ENCODE data around the gene ATP2A1. TPM values are rescaled to one million over a fixed set of nuclear protein-coding genes. Genes with fewer than 3 reads are reported as not detected.

The ATP2A1 gene
- total RNA-seq, 1 experiment from 2014 or later, result 10.3 TPM

GRCh38 chr16:28865722-28866453 is 12.4 kb upstream of the ATP2A1 start (continued):
- TF ChIP-seq REST (IDR thresholded peaks at IDR 0.05; ENCODE audit: low read depth), result no peak
- no peak for TF ChIP-seq YY1 (IDR thresholded peaks at IDR 0.05; ENCODE audit: extremely low read depth, insufficient replicate concordance, low read depth, low read length)
- TF ChIP-seq ZNF274 (IDR thresholded peaks at IDR 0.05; ENCODE audit: low read depth, low read length), result no peak
- TF ChIP-seq EZH2 (IDR thresholded peaks at IDR 0.05), result no peak

DNA sequence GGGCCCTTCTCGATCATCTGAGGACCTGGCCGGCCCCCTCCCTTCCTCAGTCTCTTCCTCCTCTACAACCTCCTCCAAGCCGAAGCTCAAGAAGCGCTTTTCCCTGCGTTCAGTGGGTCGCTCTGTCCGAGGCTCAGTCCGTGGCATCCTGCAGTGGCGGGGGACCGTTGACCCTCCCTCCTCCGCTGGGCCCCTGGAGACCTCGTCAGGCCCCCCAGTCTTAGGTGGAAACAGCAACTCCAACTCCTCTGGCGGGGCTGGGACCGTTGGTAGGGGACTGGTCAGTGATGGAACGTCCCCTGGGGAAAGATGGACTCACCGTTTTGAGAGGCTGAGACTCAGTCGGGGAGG is 11.9 kb upstream of the ATP2A1 start:
- Histone ChIP-seq H3K4me3 (replicated peaks in 1 of 2; ENCODE audit: low read depth in 1 of 2, low read length in 2 of 2) (no peak overlapping the region), H3K79me2 (ENCODE audit: insufficient read depth, low read length) (peaks cover 52% of the 10 kb centered on the region), H3K27me3 (ENCODE audit: insufficient read depth, low read length) (no peaks in the 10 kb centered on the region), H3K9ac (ENCODE audit: low read length) (no peak overlapping the region), H3K27ac (ENCODE audit: low read depth, low read length) (no peak overlapping the region), H3K4me1 (ENCODE audit: control insufficient read depth in 1 of 2, insufficient read depth in 2 of 2, low read length in 2 of 2) (peaks cover 16 to 21% of the 10 kb centered on the region in 2 experiments), H3K9me3 (ENCODE audit: control insufficient read depth in 1 of 2, insufficient read depth in 1 of 2, low read depth in 1 of 2, low read length in 2 of 2) (no peaks in the 10 kb centered on the region), H4K20me1 (ENCODE audit: insufficient read depth) (no peaks in the 10 kb centered on the region), H3K4me2 (ENCODE audit: low read length) (no peak overlapping the region), H3K9me2 (ENCODE audit: insufficient read depth) (no peaks in the 10 kb centered on the region), H2AFZ (ENCODE audit: low read depth, low read length, poor library complexity, severe bottlenecking) (no peak overlapping the region), H3K36me3 (ENCODE audit: control insufficient read depth in 1 of 2, insufficient read depth in 2 of 2, low read length in 2 of 2) (peaks cover 21 to 22% of the 10 kb centered on the region in 2 experiments)
- intact Hi-C loops (cut with micrococcal nuclease), result no loop called here
- ChIA-PET CTCF (no interaction called here), RAD21 (ENCODE audit: low non-redundant PET in 1 of 2, low total read pairs in 2 of 2, uncharacterized antibody in 2 of 2, unreplicated experiment in 2 of 2) (no interaction called here), POLR2A (interaction anchor here (1.2 kb wide), 1 partner anchor 12 kb away, joined by 3 read pairs; no protein-coding TSS in a partner anchor)
- ATAC-seq (no peak), DNase-seq (ENCODE audit: low read depth, low spot score) (no peak)
- BruUV-seq (replicated peaks), result no TSS peak
- TF ChIP-seq CEBPB (IDR thresholded peaks at IDR 0.05; ENCODE audit: low read depth) (no peak), CTCF (IDR thresholded peaks at IDR 0.05 in 2 of 3, conservative IDR thresholded peaks at IDR 0.05 in 1 of 3; ENCODE audit: borderline replicate concordance in 1 of 3, insufficient read depth in 1 of 3, low read depth in 2 of 3, low read length in 2 of 3) (no peak), CBX3 (IDR thresholded peaks at IDR 0.05; ENCODE audit: low read depth) (no peak), SP1 (IDR thresholded peaks at IDR 0.05; ENCODE audit: low read depth) (no peak), TCF7L2 (IDR thresholded peaks at IDR 0.05; ENCODE audit: borderline replicate concordance, extremely low read depth, insufficient read depth, insufficient read length) (no peak), FOSL1 (IDR thresholded peaks at IDR 0.05; ENCODE audit: low read depth) (no peak), EZH2phosphoT487 (IDR thresholded peaks at IDR 0.05; ENCODE audit: borderline replicate concordance) (no peak), SRF (IDR thresholded peaks at IDR 0.05; ENCODE audit: low read depth) (no peak), POLR2A (IDR thresholded peaks at IDR 0.05; ENCODE audit: borderline replicate concordance, extremely low read depth, insufficient read depth, insufficient read length) (no peak), YY1 (IDR thresholded peaks at IDR 0.05; ENCODE audit: extremely low read depth, insufficient replicate concordance, low read depth, low read length) (no peak), RAD21 (IDR thresholded peaks at IDR 0.05; ENCODE audit: low read depth) (no peak)
- TF ChIP-seq, protein P1, sequence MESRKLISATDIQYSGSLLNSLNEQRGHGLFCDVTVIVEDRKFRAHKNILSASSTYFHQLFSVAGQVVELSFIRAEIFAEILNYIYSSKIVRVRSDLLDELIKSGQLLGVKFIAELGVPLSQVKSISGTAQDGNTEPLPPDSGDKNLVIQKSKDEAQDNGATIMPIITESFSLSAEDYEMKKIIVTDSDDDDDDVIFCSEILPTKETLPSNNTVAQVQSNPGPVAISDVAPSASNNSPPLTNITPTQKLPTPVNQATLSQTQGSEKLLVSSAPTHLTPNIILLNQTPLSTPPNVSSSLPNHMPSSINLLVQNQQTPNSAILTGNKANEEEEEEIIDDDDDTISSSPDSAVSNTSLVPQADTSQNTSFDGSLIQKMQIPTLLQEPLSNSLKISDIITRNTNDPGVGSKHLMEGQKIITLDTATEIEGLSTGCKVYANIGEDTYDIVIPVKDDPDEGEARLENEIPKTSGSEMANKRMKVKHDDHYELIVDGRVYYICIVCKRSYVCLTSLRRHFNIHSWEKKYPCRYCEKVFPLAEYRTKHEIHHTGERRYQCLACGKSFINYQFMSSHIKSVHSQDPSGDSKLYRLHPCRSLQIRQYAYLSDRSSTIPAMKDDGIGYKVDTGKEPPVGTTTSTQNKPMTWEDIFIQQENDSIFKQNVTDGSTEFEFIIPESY (IDR thresholded peaks at IDR 0.05; ENCODE audit: extremely low read depth, insufficient replicate concordance, low read length), result no peak

All from HCT116 (cell line).